ENCODE data around the gene CRTC1.
"Not testable (repeated sequence)": the region's sequence is repeated elsewhere in the genome, so short reads cannot be mapped to it uniquely, and the experiment has no call there.

Gene CRTC1

DNA sequence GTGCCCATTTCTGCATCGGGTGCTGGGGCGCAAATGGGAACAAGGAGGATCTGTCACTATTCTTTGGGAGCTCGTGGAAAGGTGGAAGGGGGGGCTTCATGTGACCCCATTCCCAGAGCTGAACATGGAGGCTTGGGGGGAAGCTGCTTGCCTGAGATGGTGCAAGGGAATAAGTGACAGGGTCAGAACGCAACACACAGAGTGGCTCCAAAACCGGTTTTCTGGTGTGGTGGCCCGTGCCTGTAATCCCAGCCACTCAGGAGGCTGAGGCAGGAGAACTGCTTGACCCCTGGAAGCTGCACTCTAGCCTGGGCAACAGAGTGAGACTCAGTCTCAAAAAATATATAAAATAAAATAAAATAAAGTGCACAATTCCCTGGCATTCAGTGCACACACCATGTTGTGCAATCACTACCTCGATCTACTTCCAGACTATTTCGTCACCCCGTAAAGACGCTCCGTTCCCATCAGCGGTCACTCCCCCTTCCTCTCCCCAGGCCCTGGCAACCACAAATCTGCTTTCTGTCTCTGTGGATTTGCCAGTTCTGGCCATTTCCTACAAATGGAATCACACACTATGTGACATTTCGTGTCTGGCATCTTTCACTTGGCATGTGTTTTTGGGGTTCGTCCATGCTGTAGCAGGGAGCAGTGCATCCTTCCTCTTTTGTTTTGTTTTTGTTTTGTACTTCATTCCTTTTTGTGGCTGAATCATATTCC lies 125.8 kb downstream of the CRTC1 start:
- no peak for ATAC-seq
- TF ChIP-seq BACH2 (CRISPR knock-in tag; IDR thresholded peaks at IDR 0.05; ENCODE audit: borderline replicate concordance) (no peak), TCF4 (CRISPR knock-in tag; IDR thresholded peaks at IDR 0.05; ENCODE audit: borderline replicate concordance) (no peak), TOX (CRISPR knock-in tag; IDR thresholded peaks at IDR 0.05; ENCODE audit: borderline replicate concordance) (no peak), ZFP30 (CRISPR knock-in tag; IDR thresholded peaks at IDR 0.05) (no peak), ZNF565 (CRISPR knock-in tag; conservative IDR thresholded peaks at IDR 0.05; ENCODE audit: low read depth) (no peak), ZC3H10 (CRISPR knock-in tag; IDR thresholded peaks at IDR 0.05) (no peak)
- TF ChIP-seq, protein P1, sequence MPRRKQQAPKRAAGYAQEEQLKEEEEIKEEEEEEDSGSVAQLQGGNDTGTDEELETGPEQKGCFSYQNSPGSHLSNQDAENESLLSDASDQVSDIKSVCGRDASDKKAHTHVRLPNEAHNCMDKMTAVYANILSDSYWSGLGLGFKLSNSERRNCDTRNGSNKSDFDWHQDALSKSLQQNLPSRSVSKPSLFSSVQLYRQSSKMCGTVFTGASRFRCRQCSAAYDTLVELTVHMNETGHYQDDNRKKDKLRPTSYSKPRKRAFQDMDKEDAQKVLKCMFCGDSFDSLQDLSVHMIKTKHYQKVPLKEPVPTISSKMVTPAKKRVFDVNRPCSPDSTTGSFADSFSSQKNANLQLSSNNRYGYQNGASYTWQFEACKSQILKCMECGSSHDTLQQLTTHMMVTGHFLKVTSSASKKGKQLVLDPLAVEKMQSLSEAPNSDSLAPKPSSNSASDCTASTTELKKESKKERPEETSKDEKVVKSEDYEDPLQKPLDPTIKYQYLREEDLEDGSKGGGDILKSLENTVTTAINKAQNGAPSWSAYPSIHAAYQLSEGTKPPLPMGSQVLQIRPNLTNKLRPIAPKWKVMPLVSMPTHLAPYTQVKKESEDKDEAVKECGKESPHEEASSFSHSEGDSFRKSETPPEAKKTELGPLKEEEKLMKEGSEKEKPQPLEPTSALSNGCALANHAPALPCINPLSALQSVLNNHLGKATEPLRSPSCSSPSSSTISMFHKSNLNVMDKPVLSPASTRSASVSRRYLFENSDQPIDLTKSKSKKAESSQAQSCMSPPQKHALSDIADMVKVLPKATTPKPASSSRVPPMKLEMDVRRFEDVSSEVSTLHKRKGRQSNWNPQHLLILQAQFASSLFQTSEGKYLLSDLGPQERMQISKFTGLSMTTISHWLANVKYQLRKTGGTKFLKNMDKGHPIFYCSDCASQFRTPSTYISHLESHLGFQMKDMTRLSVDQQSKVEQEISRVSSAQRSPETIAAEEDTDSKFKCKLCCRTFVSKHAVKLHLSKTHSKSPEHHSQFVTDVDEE (CRISPR knock-in tag; IDR thresholded peaks at IDR 0.05), result no peak

GRCh38 chr19:18811638-18812037 lies 128.2 kb downstream of the CRTC1 start:
- not testable (repeated sequence) for ATAC-seq

- TF ChIP-seq TCF4 (CRISPR knock-in tag; IDR thresholded peaks at IDR 0.05; ENCODE audit: borderline replicate concordance) (no peak), TOX (CRISPR knock-in tag; IDR thresholded peaks at IDR 0.05; ENCODE audit: borderline replicate concordance) (no peak), RARB (CRISPR knock-in tag; IDR thresholded peaks at IDR 0.05) (no peak), ISL1 (CRISPR knock-in tag; IDR thresholded peaks at IDR 0.05) (no peak), ZNF565 (CRISPR knock-in tag; conservative IDR thresholded peaks at IDR 0.05; ENCODE audit: low read depth) (no peak), ARNTL (CRISPR knock-in tag; IDR thresholded peaks at IDR 0.05; ENCODE audit: borderline replicate concordance, low read depth) (no peak), PATZ1 (CRISPR knock-in tag; IDR thresholded peaks at IDR 0.05; ENCODE audit: borderline replicate concordance) (no peak), ZFP3 (CRISPR knock-in tag; IDR thresholded peaks at IDR 0.05) (no peak), ZFP30 (CRISPR knock-in tag; IDR thresholded peaks at IDR 0.05) (no peak), ESRRG (CRISPR knock-in tag; IDR thresholded peaks at IDR 0.05) (no peak), ZC3H10 (CRISPR knock-in tag; IDR thresholded peaks at IDR 0.05) (no peak), ZNF8 (CRISPR knock-in tag; IDR thresholded peaks at IDR 0.05) (no peak), OSR1 (CRISPR knock-in tag; IDR thresholded peaks at IDR 0.05) (no peak), ZNF70 (CRISPR knock-in tag; IDR thresholded peaks at IDR 0.05) (no peak), PPARA (CRISPR knock-in tag; IDR thresholded peaks at IDR 0.05; ENCODE audit: borderline replicate concordance) (no peak), BACH2 (CRISPR knock-in tag; IDR thresholded peaks at IDR 0.05; ENCODE audit: borderline replicate concordance) (no peak), CSDC2 (CRISPR knock-in tag; IDR thresholded peaks at IDR 0.05) (no peak)
- TF ChIP-seq, protein P2, sequence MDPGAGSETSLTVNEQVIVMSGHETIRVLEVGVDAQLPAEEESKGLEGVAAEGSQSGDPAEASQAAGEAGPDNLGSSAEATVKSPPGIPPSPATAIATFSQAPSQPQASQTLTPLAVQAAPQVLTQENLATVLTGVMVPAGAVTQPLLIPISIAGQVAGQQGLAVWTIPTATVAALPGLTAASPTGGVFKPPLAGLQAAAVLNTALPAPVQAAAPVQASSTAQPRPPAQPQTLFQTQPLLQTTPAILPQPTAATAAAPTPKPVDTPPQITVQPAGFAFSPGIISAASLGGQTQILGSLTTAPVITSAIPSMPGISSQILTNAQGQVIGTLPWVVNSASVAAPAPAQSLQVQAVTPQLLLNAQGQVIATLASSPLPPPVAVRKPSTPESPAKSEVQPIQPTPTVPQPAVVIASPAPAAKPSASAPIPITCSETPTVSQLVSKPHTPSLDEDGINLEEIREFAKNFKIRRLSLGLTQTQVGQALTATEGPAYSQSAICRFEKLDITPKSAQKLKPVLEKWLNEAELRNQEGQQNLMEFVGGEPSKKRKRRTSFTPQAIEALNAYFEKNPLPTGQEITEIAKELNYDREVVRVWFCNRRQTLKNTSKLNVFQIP (CRISPR knock-in tag; IDR thresholded peaks at IDR 0.05; ENCODE audit: borderline replicate concordance, low read depth), result no peak
- TF ChIP-seq, protein P1 (CRISPR knock-in tag; IDR thresholded peaks at IDR 0.05), result no peak
- TF ChIP-seq, protein P3, sequence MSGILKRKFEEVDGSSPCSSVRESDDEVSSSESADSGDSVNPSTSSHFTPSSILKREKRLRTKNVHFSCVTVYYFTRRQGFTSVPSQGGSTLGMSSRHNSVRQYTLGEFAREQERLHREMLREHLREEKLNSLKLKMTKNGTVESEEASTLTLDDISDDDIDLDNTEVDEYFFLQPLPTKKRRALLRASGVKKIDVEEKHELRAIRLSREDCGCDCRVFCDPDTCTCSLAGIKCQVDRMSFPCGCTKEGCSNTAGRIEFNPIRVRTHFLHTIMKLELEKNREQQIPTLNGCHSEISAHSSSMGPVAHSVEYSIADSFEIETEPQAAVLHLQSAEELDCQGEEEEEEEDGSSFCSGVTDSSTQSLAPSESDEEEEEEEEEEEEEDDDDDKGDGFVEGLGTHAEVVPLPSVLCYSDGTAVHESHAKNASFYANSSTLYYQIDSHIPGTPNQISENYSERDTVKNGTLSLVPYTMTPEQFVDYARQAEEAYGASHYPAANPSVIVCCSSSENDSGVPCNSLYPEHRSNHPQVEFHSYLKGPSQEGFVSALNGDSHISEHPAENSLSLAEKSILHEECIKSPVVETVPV (CRISPR knock-in tag; IDR thresholded peaks at IDR 0.05), result no peak
- no peak for ATAC-seq
These were observed 130.6 kb downstream of the CRTC1 start for GRCh38 chr19:18814063-18814462.

Data from SK-N-SH treated with all-trans-retinoic acid at 6 μM for 48 hours (cell line).